HEK293 (cell line): ENCODE measurements around the gene AURKB.

Experiments used
- IKZF3 ChIP-seq: fragments of 450-650 bp; IDR thresholded peaks from 2 replicates; pipeline ENCODE4 v1.5.0; 2018; ENCODE audit warnings: missing biosample characterization, mild to moderate bottlenecking, missing genetic modification characterization, moderate library complexity
- KLF8 ChIP-seq: fragments of 450-650 bp; formaldehyde crosslinking; IDR thresholded peaks from 2 replicates; pipeline ENCODE4 v1.5.1; 2016; ENCODE audit warnings: missing biosample characterization, missing genetic modification characterization
- KLF9 ChIP-seq: fragments of 450-650 bp; formaldehyde crosslinking; IDR thresholded peaks from 2 replicates; pipeline ENCODE4 v1.5.1; 2016; ENCODE audit warnings: missing biosample characterization, missing genetic modification characterization, low read depth
- OSR2 ChIP-seq: fragments of 450-650 bp; formaldehyde crosslinking; IDR thresholded peaks from 2 replicates; pipeline ENCODE4 v1.5.1; 2016; ENCODE audit warnings: missing biosample characterization, missing genetic modification characterization
- SP7 ChIP-seq: fragments of 450-650 bp; formaldehyde crosslinking; IDR thresholded peaks from 2 replicates; pipeline ENCODE4 v1.5.1; 2016; ENCODE audit warnings: missing biosample characterization, missing genetic modification characterization
- YY2 ChIP-seq: fragments of 450-650 bp; formaldehyde crosslinking; IDR thresholded peaks from 2 replicates; pipeline ENCODE4 v1.5.1; 2016; ENCODE audit warnings: missing biosample characterization, missing genetic modification characterization
- ZNF138 ChIP-seq: fragments of 450-650 bp; formaldehyde crosslinking; IDR thresholded peaks from 2 replicates; pipeline ENCODE4 v1.5.1; 2016; ENCODE audit warnings: missing biosample characterization, missing genetic modification characterization, borderline replicate concordance
- ZNF175 ChIP-seq: fragments of 450-650 bp; formaldehyde crosslinking; IDR thresholded peaks from 2 replicates; pipeline ENCODE4 v1.5.1; 2016; ENCODE audit warnings: missing biosample characterization, missing genetic modification characterization
- ZNF223 ChIP-seq: fragments of 450-650 bp; formaldehyde crosslinking; IDR thresholded peaks from 2 replicates; pipeline ENCODE4 v1.5.1; 2016; ENCODE audit warnings: missing biosample characterization, missing genetic modification characterization
- ZNF266 ChIP-seq: fragments of 450-650 bp; formaldehyde crosslinking; IDR thresholded peaks from 2 replicates; pipeline ENCODE4 v1.5.1; 2016; ENCODE audit warnings: missing biosample characterization, missing genetic modification characterization, low read depth
- ZNF600 ChIP-seq: fragments of 450-650 bp; formaldehyde crosslinking; IDR thresholded peaks from 2 replicates; pipeline ENCODE4 v1.5.1; 2016; ENCODE audit warnings: missing biosample characterization, missing genetic modification characterization
- ZNF658 ChIP-seq: fragments of 450-650 bp; formaldehyde crosslinking; IDR thresholded peaks from 2 replicates; pipeline ENCODE4; 2016; ENCODE audit warnings: missing biosample characterization, missing genetic modification characterization
- ZNF670 ChIP-seq: fragments of 450-650 bp; formaldehyde crosslinking; IDR thresholded peaks from 2 replicates; pipeline ENCODE4 v1.5.1; 2016; ENCODE audit warnings: missing biosample characterization, missing genetic modification characterization, low read depth
- ZNF837 ChIP-seq: fragments of 450-650 bp; formaldehyde crosslinking; IDR thresholded peaks from 2 replicates; pipeline ENCODE4 v1.5.1; 2016; ENCODE audit warnings: missing biosample characterization, missing genetic modification characterization
- TF ChIP-seq, protein P1 (sequence below): fragments of 450-650 bp; formaldehyde crosslinking; IDR thresholded peaks from 2 replicates; pipeline ENCODE4 v1.5.1; 2017; ENCODE audit warnings: missing biosample characterization, missing genetic modification characterization
- TF ChIP-seq, protein P2 (sequence below): fragments of 450-650 bp; formaldehyde crosslinking; IDR thresholded peaks from 2 replicates; pipeline ENCODE4 v1.5.1; 2016; ENCODE audit warnings: missing biosample characterization, missing genetic modification characterization
- TF ChIP-seq, protein P3 (sequence below): fragments of 450-650 bp; formaldehyde crosslinking; IDR thresholded peaks from 2 replicates; pipeline ENCODE4 v1.5.1; 2016; ENCODE audit warnings: missing biosample characterization, missing genetic modification characterization
- TF ChIP-seq, protein P4 (sequence below): fragments of 450-650 bp; formaldehyde crosslinking; optimal IDR thresholded peaks from 2 replicates; pipeline ENCODE3; 2016; ENCODE audit warnings: missing biosample characterization, mild to moderate bottlenecking, missing genetic modification characterization
- TF ChIP-seq, protein P5 (sequence below): fragments of 450-650 bp; formaldehyde crosslinking; IDR thresholded peaks from 2 replicates; pipeline ENCODE4 v1.5.0; 2017; ENCODE audit warnings: missing biosample characterization, missing genetic modification characterization, borderline replicate concordance
- TF ChIP-seq, protein P6 (sequence below): fragments of 450-650 bp; formaldehyde crosslinking; IDR thresholded peaks from 2 replicates; pipeline ENCODE4 v1.5.1; 2017; ENCODE audit warnings: missing biosample characterization, mild to moderate bottlenecking, missing genetic modification characterization, moderate library complexity
- TF ChIP-seq, protein P7 (sequence below): fragments of 450-650 bp; formaldehyde crosslinking; IDR thresholded peaks from 2 replicates; pipeline ENCODE4 v1.5.1; 2016; ENCODE audit warnings: missing biosample characterization, missing genetic modification characterization
- TF ChIP-seq, protein P8 (sequence below): fragments of 450-650 bp; formaldehyde crosslinking; IDR thresholded peaks from 2 replicates; pipeline ENCODE4 v1.5.1; 2016; ENCODE audit warnings: missing biosample characterization, missing genetic modification characterization
- TF ChIP-seq, protein P9 (sequence below): sonication (generic); formaldehyde crosslinking; IDR thresholded peaks from 2 replicates; pipeline ENCODE4 v1.8.1; 2022; ENCODE audit warnings: mild to moderate bottlenecking, moderate library complexity, missing genetic modification reagents

The AURKB gene

DNA sequence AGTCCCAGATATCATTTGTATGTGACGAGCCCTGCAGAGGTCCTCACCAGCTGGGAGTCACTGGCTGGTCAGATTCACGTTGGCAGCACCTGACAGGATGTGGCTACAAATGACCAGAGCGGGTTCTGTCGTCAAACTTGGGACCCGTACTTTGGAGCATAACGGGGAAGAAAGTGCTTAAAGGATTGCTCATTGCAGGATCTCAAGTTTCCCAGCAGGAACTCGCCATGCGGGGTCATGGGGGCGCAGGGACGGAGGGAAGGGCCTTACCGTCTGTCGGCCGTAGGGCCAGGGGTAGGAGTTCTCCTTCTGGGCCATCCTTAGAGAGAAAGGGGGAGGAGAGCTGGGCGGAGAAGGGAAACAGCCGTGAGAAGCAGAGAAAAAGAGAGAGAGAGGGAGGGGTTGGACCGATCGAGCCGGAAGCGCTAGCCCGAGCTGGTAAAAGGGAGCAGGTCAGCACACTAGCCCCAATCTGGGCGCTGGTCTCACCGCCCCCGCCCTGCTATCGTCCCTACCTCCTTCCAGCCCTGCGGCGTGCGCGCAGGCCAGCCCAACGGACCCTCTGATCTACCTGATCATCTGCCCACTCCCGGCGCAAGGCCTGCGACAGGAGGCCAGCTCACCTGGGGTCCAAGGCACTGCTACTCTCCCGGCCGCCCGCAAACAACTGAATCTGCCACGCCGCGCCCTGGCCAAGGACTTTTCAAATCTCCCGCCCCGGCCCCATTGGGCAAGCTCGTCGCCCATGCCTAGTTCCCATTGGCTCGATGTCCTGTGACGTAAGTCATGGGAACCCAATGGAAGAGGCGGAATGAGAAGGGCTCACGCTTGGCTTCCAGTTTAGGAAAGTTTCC lies at the start of gene AURKB (continued):
- TF ChIP-seq, protein P1, sequence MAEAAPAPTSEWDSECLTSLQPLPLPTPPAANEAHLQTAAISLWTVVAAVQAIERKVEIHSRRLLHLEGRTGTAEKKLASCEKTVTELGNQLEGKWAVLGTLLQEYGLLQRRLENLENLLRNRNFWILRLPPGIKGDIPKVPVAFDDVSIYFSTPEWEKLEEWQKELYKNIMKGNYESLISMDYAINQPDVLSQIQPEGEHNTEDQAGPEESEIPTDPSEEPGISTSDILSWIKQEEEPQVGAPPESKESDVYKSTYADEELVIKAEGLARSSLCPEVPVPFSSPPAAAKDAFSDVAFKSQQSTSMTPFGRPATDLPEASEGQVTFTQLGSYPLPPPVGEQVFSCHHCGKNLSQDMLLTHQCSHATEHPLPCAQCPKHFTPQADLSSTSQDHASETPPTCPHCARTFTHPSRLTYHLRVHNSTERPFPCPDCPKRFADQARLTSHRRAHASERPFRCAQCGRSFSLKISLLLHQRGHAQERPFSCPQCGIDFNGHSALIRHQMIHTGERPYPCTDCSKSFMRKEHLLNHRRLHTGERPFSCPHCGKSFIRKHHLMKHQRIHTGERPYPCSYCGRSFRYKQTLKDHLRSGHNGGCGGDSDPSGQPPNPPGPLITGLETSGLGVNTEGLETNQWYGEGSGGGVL (tag by site-specific recombination) = peak; percentile 28; the same call in 1 of the 2 replicates
- no peak for TF ChIP-seq ZNF837
- TF ChIP-seq, protein P2, sequence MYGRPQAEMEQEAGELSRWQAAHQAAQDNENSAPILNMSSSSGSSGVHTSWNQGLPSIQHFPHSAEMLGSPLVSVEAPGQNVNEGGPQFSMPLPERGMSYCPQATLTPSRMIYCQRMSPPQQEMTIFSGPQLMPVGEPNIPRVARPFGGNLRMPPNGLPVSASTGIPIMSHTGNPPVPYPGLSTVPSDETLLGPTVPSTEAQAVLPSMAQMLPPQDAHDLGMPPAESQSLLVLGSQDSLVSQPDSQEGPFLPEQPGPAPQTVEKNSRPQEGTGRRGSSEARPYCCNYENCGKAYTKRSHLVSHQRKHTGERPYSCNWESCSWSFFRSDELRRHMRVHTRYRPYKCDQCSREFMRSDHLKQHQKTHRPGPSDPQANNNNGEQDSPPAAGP (tag by site-specific recombination) = peak; percentile 75
- TF ChIP-seq KLF9 (tag by site-specific recombination) = peak; percentile 71
- TF ChIP-seq, protein P3, sequence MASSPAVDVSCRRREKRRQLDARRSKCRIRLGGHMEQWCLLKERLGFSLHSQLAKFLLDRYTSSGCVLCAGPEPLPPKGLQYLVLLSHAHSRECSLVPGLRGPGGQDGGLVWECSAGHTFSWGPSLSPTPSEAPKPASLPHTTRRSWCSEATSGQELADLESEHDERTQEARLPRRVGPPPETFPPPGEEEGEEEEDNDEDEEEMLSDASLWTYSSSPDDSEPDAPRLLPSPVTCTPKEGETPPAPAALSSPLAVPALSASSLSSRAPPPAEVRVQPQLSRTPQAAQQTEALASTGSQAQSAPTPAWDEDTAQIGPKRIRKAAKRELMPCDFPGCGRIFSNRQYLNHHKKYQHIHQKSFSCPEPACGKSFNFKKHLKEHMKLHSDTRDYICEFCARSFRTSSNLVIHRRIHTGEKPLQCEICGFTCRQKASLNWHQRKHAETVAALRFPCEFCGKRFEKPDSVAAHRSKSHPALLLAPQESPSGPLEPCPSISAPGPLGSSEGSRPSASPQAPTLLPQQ (tag by site-specific recombination) = peak; percentile 46; the same call in 1 of the 2 replicates
- TF ChIP-seq IKZF3 (tag by site-specific recombination) = peak; percentile 54; the same call in 1 of the 2 replicates
- TF ChIP-seq, protein P4, sequence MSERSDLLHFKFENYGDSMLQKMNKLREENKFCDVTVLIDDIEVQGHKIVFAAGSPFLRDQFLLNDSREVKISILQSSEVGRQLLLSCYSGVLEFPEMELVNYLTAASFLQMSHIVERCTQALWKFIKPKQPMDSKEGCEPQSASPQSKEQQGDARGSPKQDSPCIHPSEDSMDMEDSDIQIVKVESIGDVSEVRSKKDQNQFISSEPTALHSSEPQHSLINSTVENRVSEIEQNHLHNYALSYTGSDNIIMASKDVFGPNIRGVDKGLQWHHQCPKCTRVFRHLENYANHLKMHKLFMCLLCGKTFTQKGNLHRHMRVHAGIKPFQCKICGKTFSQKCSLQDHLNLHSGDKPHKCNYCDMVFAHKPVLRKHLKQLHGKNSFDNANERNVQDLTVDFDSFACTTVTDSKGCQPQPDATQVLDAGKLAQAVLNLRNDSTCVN (tag by site-specific recombination) = peak; percentile 46
- TF ChIP-seq ZNF223 (tag by site-specific recombination) = 0 out of 2 replicates have a peak, but pooled peaks have one; percentile 51
- peak; percentile 82; the same call in 1 of the 2 replicates for TF ChIP-seq SP7 (tag by site-specific recombination)
- TF ChIP-seq OSR2 (tag by site-specific recombination) = 0 out of 2 replicates have a peak, but pooled peaks have one; percentile 4
- TF ChIP-seq ZNF670 (tag by site-specific recombination) = no peak
- TF ChIP-seq ZNF175 = no peak
- TF ChIP-seq YY2 = no peak
- TF ChIP-seq ZNF138 (tag by site-specific recombination) = 0 out of 2 replicates have a peak, but pooled peaks have one; percentile 62
- TF ChIP-seq, protein P5, sequence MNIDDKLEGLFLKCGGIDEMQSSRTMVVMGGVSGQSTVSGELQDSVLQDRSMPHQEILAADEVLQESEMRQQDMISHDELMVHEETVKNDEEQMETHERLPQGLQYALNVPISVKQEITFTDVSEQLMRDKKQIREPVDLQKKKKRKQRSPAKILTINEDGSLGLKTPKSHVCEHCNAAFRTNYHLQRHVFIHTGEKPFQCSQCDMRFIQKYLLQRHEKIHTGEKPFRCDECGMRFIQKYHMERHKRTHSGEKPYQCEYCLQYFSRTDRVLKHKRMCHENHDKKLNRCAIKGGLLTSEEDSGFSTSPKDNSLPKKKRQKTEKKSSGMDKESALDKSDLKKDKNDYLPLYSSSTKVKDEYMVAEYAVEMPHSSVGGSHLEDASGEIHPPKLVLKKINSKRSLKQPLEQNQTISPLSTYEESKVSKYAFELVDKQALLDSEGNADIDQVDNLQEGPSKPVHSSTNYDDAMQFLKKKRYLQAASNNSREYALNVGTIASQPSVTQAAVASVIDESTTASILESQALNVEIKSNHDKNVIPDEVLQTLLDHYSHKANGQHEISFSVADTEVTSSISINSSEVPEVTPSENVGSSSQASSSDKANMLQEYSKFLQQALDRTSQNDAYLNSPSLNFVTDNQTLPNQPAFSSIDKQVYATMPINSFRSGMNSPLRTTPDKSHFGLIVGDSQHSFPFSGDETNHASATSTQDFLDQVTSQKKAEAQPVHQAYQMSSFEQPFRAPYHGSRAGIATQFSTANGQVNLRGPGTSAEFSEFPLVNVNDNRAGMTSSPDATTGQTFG = no peak
- peak; percentile 89 for TF ChIP-seq KLF8
- TF ChIP-seq, protein P6, sequence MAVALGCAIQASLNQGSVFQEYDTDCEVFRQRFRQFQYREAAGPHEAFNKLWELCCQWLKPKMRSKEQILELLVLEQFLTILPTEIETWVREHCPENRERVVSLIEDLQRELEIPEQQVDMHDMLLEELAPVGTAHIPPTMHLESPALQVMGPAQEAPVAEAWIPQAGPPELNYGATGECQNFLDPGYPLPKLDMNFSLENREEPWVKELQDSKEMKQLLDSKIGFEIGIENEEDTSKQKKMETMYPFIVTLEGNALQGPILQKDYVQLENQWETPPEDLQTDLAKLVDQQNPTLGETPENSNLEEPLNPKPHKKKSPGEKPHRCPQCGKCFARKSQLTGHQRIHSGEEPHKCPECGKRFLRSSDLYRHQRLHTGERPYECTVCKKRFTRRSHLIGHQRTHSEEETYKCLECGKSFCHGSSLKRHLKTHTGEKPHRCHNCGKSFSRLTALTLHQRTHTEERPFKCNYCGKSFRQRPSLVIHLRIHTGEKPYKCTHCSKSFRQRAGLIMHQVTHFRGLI (tag by site-specific recombination) = peak; percentile 59
- TF ChIP-seq ZNF266 (tag by site-specific recombination) = 0 out of 2 replicates have a peak, but pooled peaks have one; percentile 5
- TF ChIP-seq, protein P7, sequence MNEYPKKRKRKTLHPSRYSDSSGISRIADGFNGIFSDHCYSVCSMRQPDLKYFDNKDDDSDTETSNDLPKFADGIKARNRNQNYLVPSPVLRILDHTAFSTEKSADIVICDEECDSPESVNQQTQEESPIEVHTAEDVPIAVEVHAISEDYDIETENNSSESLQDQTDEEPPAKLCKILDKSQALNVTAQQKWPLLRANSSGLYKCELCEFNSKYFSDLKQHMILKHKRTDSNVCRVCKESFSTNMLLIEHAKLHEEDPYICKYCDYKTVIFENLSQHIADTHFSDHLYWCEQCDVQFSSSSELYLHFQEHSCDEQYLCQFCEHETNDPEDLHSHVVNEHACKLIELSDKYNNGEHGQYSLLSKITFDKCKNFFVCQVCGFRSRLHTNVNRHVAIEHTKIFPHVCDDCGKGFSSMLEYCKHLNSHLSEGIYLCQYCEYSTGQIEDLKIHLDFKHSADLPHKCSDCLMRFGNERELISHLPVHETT (tag by site-specific recombination) = peak; percentile 71
- TF ChIP-seq, protein P8, sequence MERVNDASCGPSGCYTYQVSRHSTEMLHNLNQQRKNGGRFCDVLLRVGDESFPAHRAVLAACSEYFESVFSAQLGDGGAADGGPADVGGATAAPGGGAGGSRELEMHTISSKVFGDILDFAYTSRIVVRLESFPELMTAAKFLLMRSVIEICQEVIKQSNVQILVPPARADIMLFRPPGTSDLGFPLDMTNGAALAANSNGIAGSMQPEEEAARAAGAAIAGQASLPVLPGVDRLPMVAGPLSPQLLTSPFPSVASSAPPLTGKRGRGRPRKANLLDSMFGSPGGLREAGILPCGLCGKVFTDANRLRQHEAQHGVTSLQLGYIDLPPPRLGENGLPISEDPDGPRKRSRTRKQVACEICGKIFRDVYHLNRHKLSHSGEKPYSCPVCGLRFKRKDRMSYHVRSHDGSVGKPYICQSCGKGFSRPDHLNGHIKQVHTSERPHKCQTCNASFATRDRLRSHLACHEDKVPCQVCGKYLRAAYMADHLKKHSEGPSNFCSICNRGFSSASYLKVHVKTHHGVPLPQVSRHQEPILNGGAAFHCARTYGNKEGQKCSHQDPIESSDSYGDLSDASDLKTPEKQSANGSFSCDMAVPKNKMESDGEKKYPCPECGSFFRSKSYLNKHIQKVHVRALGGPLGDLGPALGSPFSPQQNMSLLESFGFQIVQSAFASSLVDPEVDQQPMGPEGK = peak; percentile 70; the same call in 1 of the 2 replicates
- peak; percentile 74 for TF ChIP-seq ZNF600
- TF ChIP-seq, protein P9, sequence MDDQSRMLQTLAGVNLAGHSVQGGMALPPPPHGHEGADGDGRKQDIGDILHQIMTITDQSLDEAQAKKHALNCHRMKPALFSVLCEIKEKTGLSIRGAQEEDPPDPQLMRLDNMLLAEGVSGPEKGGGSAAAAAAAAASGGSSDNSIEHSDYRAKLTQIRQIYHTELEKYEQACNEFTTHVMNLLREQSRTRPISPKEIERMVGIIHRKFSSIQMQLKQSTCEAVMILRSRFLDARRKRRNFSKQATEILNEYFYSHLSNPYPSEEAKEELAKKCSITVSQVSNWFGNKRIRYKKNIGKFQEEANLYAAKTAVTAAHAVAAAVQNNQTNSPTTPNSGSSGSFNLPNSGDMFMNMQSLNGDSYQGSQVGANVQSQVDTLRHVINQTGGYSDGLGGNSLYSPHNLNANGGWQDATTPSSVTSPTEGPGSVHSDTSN = peak; percentile 56; the same call in 1 of the 2 replicates
- no peak for TF ChIP-seq ZNF658 (tag by site-specific recombination)
